ENCODE data around the gene HSPH1. TPM values are rescaled to one million over a fixed set of nuclear protein-coding genes. Genes with fewer than 3 reads are reported as not detected.

HSPH1 gene
- 21.8 and 43.6 TPM in 2 replicates for total RNA-seq

DNA sequence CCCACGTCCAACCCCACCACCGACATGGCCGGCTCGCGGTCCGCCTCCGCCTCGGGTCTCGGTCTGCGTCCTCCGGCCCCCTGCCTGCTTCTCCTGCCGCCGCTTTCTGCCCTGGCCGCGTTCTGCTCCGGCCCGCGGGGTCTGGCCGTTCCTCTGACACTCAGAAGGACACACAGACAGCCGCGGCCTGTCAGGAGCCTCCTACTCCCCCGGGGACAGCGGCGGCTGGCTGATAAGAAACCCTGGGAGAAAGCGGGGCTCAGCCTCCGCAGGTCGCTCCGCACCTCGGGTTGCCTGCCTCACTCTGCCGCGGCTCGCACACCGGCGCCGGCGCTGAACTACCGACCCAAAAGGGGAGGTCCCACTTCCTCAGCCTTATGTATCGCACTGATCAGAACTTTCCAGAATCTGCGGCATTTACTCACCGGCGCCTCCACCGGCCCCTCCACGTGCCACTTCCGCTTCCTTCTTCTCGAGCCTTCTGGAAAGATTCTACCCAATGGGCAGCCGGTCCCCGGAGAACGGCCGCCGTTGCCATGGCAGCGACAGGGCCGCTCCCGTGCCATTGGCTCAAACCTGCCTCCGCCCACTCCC lies at the start of gene HSPH1:
HSPH1 (minus strand) TSS at position 348 of the 594 bp plus-strand sequence; CDS start at position 26, 322 bp downstream.

DNA sequence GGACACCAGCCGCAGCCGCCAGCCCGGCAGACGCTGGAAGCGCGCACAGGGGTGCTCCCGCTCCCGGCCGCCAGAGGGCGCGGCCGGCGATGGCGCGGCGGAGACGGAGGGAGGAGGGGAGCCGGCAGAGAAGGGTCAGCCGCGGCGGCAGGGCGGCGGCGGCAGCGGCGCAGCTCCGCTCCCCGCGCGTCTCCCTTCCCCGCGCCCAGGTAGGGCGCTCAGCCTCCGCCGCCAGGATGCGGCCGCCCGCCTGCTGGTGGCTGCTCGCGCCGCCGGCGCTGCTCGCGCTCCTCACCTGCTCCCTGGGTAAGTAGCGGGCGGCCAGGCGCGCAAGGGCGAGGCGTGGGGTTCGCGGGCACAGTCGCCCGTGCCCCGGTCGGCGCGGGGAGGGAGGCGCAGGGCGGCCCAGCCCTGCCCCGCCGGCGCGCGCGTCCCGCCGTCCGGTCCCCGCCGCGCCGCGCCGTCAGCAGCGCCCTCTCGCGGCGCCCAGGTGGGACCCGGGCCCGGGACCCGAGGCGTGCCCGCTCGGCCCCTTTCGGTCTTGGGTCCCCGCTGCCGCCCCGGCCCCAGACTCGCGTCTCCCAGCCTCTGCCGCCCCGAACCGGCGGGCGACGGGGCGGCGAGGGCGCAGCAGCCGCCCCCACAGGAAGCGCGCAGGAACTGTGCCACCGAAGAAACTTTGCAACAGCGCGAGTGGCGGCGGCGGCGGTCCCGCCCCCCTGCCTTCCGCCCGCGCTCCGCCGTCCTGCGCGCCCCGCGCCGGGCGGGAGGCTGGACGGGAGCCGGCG lies 38.3 kb upstream of the HSPH1 start, which contains the start of gene B3GLCT:
B3GLCT (plus strand) TSS at position 127 of the 788 bp plus-strand sequence; CDS start at position 237, 110 bp downstream.

Other genes starting within 250 kb of the HSPH1 start
- 0.14 and 0.18 TPM in 2 replicates for gene TEX26, start 229.2 kb downstream of the HSPH1 start, total RNA-seq
- gene B3GLCT, start 38.1 kb upstream of the HSPH1 start, total RNA-seq, result 3.7 and 6.2 TPM in 2 replicates